Measurements from ENCODE around the gene TSSC4. TPM values are rescaled to one million over a fixed set of nuclear protein-coding genes. Genes with fewer than 3 reads are reported as not detected.

TSSC4 gene
- total and polyA plus RNA-seq, 9 of the 15 experiments (the other 6 are each of a cell fraction or from before 2014, with no cell fraction given) = 0.41 to 54.2 (median 11.0) TPM

- DNase-seq (ENCODE audit: extremely low read depth in 1 of 4, low spot score in 3 of 4) (no peak), ATAC-seq (no peak), FAIRE-seq (no peak)
- intact Hi-C loops (cut with micrococcal nuclease) (no loop called here), in situ Hi-C loops (cut with MboI) (no loop called here)
- no peaks in the 10 kb centered on the region for H3K36me3 ChIP-seq (ENCODE audit: control insufficient read depth, insufficient read depth, low read length)
- peaks cover 0 to 3% of the 10 kb centered on the region in 2 experiments; a peak in 1 of 5 replicates for H3K4me1 ChIP-seq (replicated peaks in 1 of 2; ENCODE audit: control insufficient read depth in 2 of 2, insufficient read depth in 2 of 2, low read length in 2 of 2)
- H3K9me3 ChIP-seq (replicated peaks; ENCODE audit: control insufficient read depth, insufficient read depth, low read depth, low read length) = no peaks in the 10 kb centered on the region
- peaks cover 2% of the 10 kb centered on the region for H3K9me1 ChIP-seq (ENCODE audit: control insufficient read depth, insufficient read depth, low read length)
- H3K9ac ChIP-seq (ENCODE audit: insufficient read depth in 1 of 2, low read depth in 2 of 2, low read length in 2 of 2) = no peak overlapping the region
- POLR2A ChIA-PET = no interaction called here
- no peak overlapping the region for H2AFZ ChIP-seq (ENCODE audit: low read depth, low read length)
- CTCF ChIA-PET (ENCODE audit: low intra/inter-chr PET ratio) = no interaction called here
- H3K27me3 ChIP-seq (ENCODE audit: control insufficient read depth in 2 of 2, insufficient read depth in 2 of 2, low read length in 2 of 2) = peaks cover 2 to 53% of the 10 kb centered on the region in 2 experiments; a peak in 4 of 5 replicates
- peaks cover 4% of the 10 kb centered on the region; the same call in 1 of the 2 replicates for H4K20me1 ChIP-seq (replicated peaks; ENCODE audit: control insufficient read depth, insufficient read depth, low read length)
- no peak overlapping the region for H3K4me2 ChIP-seq (ENCODE audit: insufficient read depth, low read length)
- no peak overlapping the region for H3K4me3 ChIP-seq
- WGBS (ENCODE audit: insufficient coverage, low coverage, missing lambda C conversion rate) = 11% methylated on average over 11 of the region's 11 CpGs
- BruUV-seq (replicated peaks) = no TSS peak
- H3K79me2 ChIP-seq (ENCODE audit: control insufficient read depth, insufficient read depth, low read length) = no peaks in the 10 kb centered on the region
- TF ChIP-seq SMARCA4 (IDR thresholded peaks at IDR 0.05) (no peak), BCOR (IDR thresholded peaks at IDR 0.05) (no peak), ZNF431 (CRISPR knock-in tag; IDR thresholded peaks at IDR 0.05) (no peak), ZNF175 (CRISPR knock-in tag; IDR thresholded peaks at IDR 0.05; ENCODE audit: low read depth) (no peak), HDAC6 (IDR thresholded peaks at IDR 0.05; ENCODE audit: low read depth, low read length) (no peak)
- TF ChIP-seq, protein P1, sequence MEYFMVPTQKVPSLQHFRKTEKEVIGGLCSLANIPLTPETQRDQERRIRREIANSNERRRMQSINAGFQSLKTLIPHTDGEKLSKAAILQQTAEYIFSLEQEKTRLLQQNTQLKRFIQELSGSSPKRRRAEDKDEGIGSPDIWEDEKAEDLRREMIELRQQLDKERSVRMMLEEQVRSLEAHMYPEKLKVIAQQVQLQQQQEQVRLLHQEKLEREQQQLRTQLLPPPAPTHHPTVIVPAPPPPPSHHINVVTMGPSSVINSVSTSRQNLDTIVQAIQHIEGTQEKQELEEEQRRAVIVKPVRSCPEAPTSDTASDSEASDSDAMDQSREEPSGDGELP (CRISPR knock-in tag; IDR thresholded peaks at IDR 0.05; ENCODE audit: borderline replicate concordance) = no peak
- H3K27ac ChIP-seq (ENCODE audit: extremely low read depth, low read depth, low read length) = no peak overlapping the region
These were observed 34.1 kb downstream of the TSSC4 start for GRCh38 chr11:2434506-2435255.

All from K562 (cell line).